DMS79 (cell line): ENCODE results near the gene KLHL5.
"Not testable (repeated sequence)": the region's sequence is repeated elsewhere in the genome, so short reads cannot be mapped to it uniquely, and the experiment has no call there.

Experiments
- DNase-seq: peaks from one replicate; lab custom pipeline; 2025; lab: John Stamatoyannopoulos, UW

Gene KLHL5

DNA sequence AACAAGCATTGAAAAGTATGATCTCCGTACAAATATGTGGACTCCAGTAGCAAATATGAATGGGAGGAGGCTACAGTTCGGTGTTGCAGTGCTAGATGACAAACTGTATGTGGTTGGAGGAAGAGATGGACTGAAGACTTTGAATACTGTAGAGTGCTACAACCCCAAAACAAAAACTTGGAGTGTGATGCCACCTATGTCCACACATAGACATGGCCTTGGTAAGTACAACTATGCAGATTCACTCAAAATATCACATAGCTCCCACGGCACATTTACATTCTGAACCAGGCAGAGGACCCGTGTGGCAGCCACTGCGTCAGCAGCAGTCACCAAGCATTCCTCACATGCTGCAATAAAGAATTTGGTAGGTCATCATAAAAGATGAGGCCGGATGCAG lies 41.3 kb downstream of the KLHL5 start:
- DNase-seq: no peak

- DNase-seq: no peak
Observed at GRCh38 chr4:39104255-39104654, 42.2 kb downstream of the KLHL5 start.

DNA sequence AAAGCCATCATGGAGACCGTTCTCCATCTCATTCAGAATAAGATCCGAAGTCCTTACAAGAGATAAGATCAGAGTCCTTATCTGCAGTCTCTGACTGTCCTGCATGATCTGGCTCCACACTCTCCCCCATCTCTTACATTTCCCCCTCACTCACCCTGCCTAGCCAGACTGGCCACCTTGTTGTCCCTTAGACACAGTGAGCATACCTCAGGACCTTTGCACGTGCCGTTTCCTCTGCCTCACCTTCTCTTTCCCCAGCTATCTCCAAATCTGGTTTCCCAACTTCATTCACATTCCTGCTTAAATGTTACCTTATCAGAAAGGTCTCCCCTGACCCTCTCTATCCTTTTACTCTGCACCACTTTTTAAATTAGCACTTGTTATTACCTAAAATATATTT lies 44.0 kb downstream of the KLHL5 start:
- DNase-seq: no peak

DNA sequence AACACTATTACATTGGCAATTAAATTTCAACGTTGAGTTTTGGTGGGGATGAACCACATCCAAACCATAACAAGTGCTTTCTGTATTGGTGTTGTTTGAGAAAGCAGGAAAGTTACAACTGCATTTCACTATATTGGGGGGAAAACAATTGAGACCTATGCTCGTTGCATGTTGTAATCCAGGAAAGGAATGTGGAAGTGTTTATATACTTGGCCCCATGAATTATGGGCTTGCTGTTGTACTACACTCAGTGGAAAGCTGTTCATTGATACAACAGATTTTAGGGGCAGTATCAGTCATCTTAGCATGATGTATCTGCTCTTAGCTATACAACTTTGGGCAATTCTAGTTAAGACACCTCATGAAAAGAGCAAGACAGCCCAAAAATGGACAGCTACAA lies 52.4 kb downstream of the KLHL5 start:
- DNase-seq: no peak

DNA sequence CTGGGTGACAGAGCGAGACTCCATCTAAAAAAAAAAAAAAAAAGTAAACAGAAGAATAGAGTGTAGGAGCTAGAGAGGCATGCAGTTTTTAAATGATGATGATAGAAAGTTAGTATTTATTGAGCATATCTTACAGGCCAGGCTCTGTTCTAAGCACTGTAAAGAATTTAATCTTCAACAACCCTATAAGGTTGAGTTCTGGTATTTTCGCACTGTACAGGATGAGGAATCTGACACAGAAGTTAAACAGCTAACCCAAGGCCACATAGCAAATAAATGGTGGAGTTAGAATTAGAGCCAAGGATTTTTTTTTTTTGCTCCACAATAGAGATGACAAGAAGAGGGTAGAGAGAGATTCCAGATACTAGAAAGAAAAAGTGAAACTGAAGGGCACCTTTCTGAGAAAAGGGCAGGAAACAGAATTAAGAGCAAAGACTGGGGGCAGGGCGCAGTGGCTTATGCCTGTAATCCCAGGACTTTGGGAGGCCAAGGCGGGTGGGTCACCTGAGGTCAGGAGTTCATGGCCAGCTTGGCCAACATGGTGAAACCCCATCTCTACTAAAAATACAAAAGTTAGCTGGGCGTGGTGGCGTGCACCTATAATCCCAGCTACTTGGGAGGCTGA lies 56.1 kb downstream of the KLHL5 start:
- no peak for DNase-seq

- no peak for DNase-seq
Observed at GRCh38 chr4:39120418-39120817, 58.4 kb downstream of the KLHL5 start.

- no peak for DNase-seq
Observed at GRCh38 chr4:39124885-39125599, 63.0 kb downstream of the KLHL5 start.

GRCh38 chr4:39125600-39125985 lies 63.6 kb downstream of the KLHL5 start:
- DNase-seq: no peak

DNA sequence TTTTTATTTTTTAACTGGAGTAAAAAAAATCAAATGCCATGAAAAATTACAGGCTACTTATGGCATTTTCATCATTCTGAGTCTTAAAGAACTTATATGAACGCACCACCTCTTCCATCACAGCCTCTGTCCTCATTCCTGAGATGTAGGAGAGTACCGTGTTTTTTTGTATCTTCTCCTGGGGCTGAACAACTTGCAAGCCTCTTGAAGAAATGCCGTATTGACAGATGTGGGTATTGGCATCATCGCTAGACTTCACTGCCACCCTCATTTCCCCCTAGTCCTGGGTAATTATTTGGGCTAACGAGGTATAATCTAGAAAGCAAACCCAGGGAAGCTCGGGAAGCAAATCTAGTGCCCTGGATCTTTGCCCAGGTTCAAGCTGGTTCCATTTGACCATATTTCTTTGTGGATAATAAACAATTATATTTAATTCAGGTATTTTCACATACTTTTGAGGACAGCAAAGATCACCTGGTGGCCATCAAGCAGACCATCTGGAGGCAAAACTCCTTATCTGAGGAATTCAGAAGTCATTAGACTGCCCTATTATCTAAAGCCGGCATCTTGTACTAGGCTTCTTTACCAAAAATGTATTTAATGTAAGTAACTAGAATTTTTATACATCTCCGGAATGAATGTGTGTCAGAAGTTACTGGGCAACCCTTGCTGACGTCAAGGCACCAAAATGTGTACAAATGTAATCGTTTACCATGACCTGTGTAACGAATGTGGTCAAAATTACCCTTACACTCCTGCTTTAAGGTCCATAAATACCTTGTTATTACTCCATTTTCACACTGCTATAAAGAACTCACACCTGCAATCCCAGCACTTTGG lies 64.4 kb downstream of the KLHL5 start:
- DNase-seq: no peak

DNA sequence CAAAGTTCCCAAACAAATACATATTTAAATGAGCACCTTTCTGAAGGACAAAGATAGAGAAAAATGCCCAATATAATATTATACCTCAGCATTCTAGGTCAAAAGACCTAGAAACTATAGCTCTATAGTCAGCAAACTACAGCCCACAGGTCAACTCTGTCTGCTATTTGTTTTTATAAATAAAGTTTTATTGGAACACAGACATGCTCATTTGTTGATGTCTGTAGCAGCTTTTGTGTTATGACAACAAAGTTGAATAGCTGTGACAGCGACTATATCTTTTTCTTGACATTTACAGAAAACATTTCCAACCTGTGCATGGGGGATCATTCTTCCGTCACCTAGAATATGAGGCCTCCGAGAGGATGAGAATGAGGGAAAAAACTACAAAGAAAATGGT lies 71.6 kb downstream of the KLHL5 start:
- DNase-seq: no peak

- no peak for DNase-seq
Observed at GRCh38 chr4:39134683-39135306, 72.8 kb downstream of the KLHL5 start.

- not testable (repeated sequence) for DNase-seq
Observed at GRCh38 chr4:39138227-39138626, 76.2 kb downstream of the KLHL5 start.

DNA sequence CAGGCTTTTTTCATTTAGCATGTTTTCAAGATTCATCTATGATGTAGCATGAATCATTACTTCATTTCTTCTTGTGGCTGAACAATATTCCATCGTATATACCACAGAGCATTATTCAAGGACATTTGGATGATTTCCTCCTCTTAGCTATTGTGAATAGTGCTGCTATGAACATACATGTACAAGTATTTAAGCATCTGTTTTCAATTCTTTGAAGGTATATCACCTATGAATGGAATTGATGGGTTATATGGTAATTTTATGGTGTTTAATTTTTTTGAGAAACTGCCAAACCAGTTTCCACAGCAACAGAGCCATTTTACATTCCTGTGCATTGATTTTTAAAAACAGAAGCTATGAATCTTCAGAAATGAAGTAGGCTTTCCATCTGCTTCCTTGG lies 84.2 kb downstream of the KLHL5 start:
- no peak for DNase-seq

GRCh38 chr4:39154009-39154408 lies 92.0 kb downstream of the KLHL5 start:
- DNase-seq: no peak

- no peak for DNase-seq
Observed at GRCh38 chr4:39157520-39157919, 95.5 kb downstream of the KLHL5 start.

DNA sequence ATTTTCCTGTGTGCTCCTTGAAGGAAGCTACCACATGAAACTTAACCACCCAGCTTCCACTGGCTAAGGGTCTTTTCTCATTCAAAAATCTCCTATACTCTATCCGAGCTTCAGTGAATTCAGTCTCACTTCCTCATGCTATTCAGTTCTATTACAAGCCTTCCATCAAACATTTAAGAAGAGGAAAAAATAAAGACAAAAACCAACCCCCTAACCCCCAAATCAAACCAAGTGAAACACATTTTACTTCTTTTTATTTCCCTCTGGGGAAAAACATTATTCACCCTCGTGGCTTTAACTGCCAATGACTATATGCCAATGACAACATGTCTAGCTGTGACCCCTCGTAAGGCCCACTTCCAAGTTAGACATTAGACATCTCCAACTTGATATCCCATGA lies 104.1 kb downstream of the KLHL5 start:
- DNase-seq: no peak

DNA sequence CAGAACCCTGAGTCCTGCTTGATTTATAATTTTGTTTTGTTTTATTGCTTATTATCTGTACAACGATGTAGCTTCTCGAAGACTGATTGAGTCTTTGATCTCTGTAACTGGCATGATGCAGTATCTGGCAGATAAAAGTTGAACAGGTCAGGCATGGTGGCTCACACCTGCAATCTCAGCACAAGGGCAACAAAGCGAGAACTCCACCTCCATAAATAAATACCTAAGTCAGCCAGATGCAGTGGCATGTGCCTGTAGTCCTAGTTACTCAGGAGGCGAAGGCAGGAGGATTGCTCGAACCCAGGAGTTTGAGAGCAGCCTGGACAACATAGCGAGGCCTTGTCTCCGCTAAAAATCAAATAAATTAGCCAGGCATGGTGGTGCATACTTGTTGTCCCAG lies 104.6 kb downstream of the KLHL5 start:
- no peak for DNase-seq

- no peak for DNase-seq
Observed at GRCh38 chr4:39169426-39169825, 107.4 kb downstream of the KLHL5 start.

DNA sequence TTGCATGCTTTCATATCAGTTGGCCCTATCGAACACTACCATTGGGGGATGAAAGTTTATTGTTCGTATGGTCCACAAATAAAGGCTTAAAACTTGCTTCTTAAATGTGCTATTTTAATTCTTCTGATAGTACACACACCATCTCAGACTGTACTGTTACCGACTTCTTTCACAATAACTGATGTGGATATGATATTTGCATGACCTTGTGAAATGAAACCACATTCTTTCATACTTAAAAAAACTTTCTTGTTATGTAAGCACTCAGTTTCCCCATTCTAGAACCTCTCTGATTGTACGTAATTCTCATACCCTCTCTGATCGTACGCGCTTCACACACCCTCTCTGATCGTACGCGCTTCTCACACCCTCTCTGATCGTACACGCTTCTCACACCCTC lies 108.3 kb downstream of the KLHL5 start:
- DNase-seq: no peak
